Measurements from ENCODE around the gene CYS1.

- TF ChIP-seq CTCF (IDR thresholded peaks at IDR 0.05; ENCODE audit: low read length) (no peak), EZH2 (IDR thresholded peaks at IDR 0.05; ENCODE audit: borderline replicate concordance, low read length) (no peak)
Observed at GRCh38 chr2:10032746-10033105, 47.5 kb downstream of the CYS1 start.

All from OCI-LY1 (cell line).